G401.6 (cell line): ENCODE data around the gene DOCK11.

Source experiments
- FAIRE-seq: peaks from 2 replicates; lab custom pipeline; 2012; peaks lifted over from hg19 to GRCh38; lab: Jason Lieb, UNC

DOCK11 gene

DNA sequence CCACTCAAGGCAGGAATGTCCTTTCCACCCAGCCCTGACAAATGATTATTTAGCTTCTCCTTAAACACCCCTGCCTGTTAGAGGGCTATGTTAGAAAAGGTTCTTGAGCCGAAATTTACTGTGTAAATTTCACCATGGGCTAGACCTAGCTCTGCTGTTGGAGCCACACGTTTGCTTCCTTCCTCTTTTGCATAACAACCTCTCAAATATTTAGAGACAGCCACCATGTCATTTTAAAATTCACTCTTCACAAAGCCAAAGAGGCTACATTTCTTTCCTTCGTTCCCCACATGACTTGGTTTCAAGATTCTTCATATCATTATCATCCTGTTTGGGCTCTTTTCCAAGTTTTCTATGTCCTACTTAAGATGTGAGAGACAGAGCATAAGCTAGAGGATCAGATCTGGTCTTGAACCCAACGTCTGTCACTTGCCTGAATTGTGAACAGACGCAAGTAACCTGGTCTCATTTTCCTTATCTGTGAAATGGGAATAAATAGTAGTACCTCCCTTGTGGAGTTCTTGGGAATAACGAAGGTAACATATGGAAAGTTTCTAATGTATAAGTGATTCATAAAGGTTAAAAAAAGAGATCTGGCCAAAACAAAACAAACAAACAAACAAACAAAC is 6.7 kb downstream of the DOCK11 start:
- FAIRE-seq = no peak

DNA sequence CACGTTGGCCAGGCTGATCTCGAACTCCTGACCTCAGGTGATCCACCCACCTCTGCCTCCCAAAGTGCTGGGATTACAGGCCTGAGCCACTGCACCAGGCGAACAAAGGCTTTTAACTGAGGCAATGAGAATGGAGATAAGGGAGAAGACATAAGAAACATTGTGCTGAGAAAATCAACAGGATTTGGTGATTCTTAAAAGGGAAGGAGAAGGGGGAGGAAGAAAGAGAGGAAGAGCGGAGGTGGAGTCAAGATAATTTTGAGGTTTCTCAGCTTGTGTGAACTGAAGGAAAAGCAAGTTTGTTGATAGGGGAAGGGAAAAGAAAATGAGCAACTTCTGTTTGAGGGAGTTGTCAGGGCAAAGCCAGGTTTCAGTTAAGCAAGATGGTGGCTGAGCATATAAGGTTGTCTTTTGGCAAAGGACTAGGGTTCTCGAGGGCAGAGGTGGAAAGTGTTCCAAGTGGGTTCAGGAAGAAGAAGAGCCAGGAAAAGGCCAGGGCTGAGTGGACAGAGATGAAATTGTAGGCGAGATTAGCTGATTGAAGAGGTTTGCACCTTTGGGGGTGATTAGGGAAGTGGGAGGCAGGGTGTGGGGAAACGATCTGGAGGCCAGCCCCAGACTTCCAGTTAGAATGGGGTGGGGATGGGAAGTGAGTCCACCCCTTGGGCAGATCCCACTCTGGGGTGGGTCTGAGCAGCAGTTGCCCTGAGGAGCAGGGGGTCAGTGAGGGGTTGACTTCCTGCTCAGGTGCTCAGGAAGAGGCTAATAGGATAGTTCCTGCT is 7.8 kb downstream of the DOCK11 start:
- FAIRE-seq = no peak

DNA sequence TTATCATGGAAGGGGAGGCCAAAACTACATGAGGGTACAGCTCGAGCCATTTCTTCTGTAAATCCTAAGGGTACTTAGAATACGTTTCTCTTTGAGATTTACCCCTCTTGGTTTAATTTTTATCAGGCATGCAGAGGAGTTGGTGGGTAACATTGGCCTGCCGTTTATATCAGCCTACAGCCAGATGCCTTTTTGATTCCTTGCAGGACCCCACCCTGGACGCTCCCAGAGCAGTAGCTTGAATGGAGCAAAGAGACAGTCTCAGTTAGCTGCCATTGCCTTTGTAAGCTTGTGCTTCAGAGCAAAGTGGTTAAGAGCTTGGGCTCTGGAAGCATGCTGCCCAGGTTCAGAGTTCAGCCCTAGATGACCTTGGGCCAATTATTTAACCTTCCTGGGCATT is 9.0 kb downstream of the DOCK11 start:
- FAIRE-seq = no peak

DNA sequence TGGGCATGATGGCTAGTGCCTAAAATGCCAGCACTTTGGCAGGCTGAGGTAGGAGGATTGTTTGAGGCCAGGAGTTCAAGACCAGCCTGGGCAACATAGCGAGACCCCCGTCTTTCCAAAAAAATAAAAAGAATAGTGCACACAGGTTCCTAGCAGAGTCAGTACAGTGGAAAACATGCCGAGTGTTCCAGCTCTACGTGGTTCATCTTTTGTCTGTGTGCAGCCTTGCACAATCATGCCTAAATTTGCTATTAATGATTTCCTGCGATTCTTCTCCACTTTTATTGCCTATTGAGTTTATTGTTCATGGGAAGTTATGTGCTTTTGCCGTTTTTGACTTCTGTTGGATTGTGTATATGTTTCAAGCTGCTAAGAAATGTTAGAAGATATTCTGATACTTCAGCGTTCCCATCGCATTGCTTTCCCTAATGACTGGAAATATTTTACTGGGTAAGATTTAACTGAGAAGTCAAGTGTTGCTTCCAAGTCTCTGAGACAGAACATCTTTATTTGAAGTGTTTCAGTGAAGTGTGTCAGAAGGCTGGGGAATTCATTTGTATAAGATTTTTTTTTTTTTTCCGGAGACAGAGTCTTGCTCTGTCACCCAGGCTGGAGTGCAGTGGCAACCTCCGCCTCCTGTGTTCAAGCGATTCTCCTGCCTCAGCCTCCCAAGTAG is 11.3 kb downstream of the DOCK11 start:
- FAIRE-seq = no peak

DNA sequence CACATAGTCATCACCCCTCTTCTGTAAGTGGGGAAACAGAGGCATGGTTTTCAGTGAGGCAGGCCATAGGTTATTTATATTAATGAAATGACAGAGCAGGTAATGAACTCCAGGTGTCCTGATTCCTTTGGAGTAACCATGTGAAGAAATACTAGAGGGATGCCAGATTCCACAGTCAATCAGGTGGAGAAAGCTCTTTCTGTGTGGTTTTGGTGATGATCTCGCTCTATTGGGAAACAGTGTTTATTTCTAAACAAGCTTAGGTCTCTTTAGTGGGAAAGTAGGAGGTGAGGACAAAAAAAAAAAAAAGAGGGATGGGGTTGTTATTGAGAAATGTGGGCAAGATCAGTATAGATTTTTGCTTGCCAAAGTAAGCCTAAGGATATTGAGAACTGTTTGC is 12.2 kb downstream of the DOCK11 start:
- no peak for FAIRE-seq

DNA sequence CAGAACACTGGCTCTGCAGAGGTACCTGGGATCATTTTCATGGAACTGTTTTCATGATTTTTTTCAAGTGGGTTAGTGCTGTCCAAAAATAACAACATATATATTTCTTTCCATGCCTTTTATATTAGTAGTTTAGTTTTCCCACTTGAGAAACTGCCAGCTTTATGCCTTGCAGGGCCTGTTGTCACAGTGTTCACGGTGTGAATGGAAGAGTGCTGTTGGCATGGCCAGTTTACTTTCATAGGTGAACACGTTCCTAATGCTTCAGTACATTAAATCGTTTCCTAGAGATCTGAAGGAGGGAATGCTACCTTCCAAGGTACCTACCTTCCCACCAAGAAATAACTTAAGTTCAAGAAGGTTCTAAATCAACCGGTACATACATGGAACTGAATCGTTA is 12.6 kb downstream of the DOCK11 start:
- no peak for FAIRE-seq

DNA sequence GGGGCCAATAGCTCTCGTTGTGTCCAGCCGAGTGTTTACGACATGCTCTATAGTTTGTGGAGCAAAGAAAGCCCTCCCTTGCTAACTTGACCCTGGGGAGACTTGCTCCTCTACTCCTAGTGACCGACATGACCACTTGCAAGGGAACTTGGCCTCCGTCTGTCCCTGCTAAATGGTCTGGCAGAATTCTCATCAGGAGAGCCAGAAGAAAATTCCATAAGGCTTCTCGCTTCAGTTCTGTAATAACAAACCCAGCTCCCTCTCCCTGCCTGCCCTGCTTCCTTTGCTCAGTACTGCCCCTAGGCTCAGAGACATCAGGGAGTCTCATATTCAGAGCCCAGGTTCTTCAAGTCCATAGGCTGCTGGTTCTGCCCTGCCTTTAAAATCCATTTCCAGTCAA is 13.0 kb downstream of the DOCK11 start:
- no peak for FAIRE-seq

DNA sequence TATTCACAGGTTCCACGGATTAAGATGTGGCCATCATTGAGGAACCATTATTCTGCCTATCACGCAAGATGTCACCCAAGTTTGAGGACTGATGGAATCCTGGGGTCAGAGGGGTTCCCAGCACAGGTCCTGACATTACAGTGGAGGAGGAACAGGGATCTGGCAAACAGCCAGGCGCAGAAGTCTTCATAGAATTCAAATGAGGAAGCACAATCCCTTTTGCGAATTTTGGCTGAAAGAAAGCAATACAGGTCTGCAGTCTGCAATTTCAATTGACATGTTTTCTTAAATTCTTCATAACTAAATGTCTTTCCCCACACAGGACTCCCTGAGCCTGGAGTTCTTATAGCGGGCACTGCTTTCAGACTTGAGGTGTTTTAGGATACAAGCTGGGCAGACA is 14.5 kb downstream of the DOCK11 start:
- FAIRE-seq = no peak

DNA sequence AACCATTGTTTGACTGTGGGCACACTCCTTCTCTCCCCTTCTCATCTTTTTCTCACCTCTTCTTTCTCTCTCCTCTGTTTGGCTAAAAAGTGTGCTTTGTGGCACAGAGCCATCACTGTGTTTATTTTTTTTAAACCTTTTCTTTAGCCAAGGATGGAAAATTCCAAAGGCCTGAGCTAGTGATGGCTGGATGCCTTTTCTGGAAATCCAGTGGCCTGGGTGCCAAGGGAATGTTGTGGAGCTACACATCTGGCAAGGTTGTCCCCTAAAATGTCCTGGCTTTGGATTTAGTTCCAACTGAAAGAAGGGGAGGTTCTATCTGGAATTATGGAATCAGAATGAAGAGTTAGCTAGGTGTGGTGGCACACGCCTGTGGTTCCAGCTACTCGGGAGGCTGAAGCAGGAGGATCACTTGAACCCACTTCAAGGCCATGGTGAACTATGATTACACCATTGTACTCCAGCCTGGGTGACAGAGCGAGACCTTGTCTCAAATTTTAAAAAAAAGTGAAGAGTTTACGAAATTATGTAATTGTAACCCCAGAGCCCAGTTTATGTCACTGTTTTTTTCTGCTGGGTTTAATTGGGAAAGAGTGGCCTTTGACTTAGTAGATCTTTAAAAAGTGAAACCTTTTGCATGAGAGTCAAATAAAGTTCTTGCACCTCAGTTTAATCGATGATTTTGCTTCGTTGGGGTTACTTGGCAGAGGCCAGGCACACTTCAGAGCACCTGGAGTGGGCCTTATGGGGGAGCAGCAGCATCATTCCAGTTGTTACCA is 17.7 kb downstream of the DOCK11 start:
- FAIRE-seq = no peak

DNA sequence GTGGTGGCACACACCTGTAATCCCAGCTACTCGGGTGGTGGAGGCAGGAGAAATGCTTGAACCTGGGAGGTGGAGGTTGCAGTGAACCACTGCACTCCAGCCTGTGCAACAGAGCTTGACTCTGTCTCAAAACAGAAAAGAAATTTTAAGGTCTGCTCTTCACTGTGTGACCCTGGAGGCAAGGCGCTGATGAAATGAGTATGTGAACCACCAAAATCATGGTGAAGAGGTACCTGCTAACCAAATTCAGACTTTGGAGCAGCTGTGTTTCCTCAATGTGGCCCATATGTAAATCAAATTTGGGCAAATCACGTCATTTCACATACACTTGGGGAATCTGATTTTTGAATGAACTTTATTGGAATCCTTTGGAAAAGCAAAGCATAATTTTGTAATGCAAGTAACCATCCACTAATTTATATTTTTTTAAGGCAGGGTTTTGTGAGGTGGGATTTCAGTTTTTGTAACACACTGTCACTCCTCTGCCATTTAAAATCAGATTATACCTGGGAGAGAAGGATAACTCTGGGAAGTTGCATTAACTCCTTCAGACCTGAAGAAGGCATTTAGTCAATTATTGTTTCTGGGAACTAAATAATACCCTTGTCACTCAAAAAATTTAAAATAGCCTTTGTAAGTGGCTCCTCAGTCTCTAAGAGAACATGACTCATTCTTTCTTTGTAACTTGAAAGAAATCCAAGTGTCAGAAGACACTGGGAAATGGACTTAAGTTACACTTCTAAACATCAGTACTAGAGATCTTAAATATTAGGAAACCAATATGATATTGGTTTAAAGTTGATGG is 24.0 kb downstream of the DOCK11 start:
- FAIRE-seq = no peak

DNA sequence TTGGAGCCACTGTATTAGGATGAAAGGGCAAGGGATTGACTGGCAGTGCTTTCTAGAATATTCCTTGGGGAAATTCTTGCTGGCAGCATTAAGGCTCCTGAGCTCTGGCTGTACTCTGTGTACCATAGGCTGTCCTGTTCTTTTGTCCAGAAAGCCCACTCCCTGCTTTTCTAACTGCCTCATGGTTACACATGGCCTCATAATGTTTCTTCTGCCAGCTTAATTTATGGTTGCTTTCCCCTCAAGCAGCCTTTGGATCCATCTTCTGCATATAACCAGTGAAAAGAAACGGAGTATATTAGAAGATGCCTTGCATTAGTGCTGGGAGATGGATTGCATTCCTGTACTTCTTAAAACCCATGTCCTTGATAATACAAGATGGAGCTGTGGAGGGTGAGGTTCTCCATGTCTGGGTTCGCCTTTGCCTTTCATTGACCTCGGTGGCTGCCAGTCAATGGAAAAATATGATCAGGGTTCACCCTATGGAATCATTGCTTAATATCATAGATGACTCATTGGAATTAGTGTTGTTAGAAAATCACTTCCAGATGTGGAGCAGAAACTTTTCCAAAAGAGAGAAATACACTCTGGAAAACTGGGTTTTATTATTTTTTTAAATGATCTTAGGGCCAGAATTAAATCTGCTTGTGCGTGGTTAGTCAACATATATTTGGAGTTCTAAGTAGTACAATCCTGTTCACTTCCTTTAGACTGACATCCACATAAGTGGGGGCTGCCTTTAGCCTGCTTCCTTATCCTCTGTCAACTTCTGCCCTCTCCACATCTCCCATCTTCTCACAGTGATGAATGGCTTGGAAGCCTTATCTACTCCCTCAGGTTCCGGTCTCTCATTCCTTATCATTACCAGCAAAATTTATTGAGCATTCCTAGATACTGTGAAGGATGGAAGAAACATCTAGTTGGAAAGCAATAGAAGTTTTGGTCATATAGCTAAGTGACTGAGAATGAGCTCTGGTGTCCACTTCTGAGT is 24.9 kb downstream of the DOCK11 start:
- no peak for FAIRE-seq

DNA sequence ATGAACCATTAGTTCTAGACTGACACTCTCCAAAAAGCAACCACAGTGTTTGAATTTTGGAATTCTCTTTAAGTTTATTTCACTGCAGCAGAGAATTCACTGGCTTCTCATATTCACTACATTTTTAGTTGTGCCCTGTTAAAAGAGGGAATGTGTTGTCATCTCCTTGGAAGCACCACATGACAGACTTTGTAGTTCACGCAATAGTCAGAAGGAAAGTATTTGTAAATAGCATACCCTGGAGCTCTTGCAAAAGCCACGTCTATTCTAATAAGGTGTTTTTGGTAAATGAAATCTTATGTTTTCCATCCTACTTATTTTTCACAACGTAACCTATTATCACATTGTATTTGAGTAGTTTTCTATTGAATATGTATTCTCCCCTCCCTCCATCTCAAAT is 25.8 kb downstream of the DOCK11 start:
- no peak for FAIRE-seq

DNA sequence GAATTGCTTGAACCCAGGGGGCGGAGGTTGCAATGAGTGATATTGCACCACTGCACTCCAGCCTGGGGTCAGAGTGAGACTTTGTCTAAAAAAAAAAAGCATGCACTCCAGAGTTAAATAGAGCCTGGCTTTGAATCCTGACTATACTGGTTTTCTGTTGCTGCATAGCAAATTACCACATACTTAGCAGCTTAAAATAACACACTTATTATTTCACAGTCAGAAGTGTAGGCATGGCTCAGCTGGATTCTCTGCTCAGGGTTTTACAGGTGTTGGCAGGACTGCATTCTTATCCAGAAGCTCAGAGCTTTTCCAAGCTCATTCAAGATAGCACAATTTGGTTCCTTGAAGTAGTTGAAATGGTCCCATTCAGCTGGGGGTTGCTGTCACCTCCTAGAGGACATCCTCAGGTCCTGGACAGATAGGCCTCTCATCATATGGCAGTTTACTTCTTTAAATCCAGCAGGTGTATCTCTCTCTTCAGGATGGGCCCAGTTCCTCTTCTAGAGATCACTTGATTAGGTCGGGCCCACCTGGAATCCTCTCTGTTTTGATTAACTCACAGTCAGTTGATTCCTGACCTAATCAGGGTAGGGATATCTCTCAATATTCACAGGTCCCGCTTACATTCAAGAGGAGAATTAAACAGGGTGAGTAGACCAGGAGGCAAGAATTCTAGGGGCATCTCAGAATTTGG is 26.8 kb downstream of the DOCK11 start:
- no peak for FAIRE-seq

DNA sequence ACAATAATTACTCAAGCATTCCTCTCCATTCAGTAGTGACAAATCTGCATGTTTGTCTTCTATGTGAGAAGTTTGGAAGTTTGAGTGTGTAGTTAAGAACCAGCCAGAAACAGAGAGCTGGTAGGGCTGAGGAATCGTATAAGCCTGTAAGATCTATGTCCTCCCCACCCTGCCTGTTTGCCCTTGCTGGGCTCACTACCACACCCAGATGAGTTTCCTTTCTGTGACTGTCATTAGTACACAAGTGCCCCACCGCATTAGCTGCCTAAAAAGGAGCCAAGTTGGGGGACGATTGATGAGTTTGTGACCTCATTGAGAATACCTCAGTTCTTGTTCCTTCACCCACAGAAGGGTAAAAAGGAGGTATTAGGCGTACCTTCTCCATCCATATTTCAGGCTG is 28.3 kb downstream of the DOCK11 start:
- FAIRE-seq = no peak

DNA sequence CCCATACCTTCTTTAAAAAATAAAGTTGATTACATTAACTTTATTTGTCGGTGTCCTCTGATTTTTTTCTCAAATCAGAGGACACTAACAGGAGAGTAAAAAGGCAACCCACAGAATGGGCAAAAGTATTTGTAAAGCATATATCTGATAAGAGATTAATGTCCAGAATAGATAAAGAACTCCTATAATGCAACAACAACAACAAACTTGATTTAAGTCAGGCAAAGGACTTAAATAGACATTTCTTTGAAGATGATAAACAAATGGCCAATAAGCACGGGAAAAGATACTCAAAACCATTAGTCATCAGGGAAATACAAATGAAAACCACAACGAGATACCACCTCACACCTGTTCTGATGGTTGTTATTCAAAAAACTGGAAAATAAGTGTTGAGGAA is 28.7 kb downstream of the DOCK11 start:
- no peak for FAIRE-seq

DNA sequence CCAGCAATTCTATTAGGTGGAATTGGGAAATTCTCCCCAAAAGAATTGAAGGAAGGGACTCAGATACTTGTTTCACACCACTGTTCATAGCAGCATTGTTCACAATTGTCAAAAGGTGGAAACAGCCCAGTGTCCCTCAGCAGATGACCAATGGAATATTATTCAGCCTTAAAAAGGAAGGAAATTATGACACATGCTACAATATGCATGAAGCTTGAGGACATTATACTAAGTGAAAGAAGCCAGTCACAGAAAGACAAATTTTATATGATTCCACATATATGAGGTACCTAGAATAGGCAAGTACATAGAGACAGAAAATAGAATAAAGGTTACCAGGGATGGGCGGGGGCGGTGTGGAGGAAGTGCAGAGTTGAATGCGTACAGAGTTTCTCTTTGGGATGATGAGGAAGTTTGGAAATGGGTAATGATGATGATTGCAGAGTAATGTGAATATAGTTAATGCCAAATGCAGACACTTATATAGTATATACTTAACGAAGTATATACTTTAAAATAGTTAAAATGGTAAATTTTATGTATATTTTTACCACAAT is 29.6 kb downstream of the DOCK11 start:
- no peak for FAIRE-seq

DNA sequence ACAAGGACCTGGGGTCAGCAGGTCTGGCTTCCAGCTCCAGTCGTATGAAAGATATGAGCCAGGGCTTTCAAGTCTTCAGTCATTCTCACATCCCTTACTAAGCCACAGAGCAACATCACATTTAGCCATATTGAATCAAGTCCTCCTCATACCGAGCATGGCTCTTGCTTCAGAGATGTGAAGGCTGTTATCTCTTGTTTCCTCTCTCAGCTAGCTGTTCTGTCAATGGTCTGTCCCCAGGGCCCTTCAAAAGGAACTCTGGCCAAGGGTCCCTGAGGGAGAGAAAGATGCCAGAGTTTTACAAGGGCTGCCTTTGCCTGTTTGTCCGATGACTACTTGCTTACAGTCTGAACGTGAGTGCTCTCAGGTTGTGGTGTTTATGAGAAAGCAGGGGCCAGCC is 30.5 kb downstream of the DOCK11 start:
- no peak for FAIRE-seq

DNA sequence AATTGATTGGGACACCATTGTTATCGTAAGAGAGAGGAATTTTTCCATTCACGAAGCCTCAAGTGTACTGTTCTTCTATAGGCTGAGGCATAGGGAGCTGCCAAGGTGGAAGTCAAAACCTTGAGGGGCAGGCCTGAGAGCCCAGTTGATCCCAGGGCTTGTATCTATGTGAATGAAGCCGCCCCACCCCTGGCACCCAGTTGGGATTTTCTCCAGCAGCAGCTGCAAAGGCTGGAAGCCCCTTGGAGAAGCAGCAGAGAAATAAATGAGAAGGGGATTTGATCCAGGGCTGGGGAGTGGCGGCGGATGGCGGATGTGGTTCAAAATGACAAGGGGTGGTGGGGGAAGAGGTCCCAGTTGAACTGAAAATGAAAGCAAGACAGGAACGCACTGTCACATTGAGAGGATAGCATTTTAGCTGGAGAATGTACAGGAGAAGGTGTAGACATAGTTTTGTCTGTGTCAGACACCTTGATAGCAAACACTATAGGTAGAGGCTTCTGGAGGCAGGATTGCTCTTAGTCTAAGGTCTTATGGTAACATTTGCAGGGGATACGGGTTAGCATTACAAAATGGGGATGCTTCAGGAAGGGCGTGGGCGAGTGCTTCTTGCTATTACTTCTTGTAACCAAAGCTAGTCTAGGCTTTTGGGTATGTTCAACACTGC is 32.6 kb downstream of the DOCK11 start:
- FAIRE-seq = no peak

DNA sequence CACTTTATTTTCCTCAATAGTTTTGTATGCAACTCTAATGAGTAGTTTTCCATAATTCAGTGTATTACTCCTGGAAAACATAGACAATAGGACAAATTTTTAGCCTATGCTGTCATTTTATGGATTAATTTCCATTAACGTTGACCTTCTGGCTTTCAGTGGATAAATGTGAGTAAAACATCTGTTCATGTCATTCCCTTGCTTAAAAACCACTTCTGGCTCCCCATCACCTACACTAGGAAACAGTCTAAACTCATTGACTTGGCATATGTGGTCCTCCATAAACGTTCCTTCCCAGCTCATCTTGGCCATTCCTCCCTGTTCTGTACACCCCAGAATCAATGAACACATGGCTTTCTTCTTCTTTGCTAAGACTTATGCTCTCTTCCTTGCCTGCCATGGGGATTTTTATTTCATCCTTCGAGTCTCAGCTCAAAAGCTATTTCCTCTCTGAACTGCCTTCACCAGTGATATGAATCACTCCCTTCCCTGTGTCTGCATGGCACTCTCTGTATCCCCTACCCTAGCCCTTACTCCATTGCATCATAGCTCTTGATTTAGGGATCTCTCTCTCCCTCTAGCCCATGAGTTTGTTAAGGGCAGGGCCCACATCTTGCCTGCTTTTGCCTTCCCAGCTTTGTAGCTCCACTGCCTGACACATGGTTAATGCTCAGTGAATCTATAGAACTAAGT is 34.8 kb downstream of the DOCK11 start:
- FAIRE-seq = no peak
